Sigmoid colon (tissue), 4 donors: Measurements from ENCODE around the gene VCAN.

Source experiments
- EP300 ChIP-seq, 4 donors: sonication (generic); formaldehyde crosslinking; IDR thresholded peaks; one replicate each; pipeline ENCODE4 v1.6.1; 2017; ENCODE audit warnings: antibody characterized with exemption in 4 of 4
- POLR2A ChIP-seq, 2 donors: fragments of 450-650 bp; IDR thresholded peaks; one replicate each; pipeline ENCODE4 v1.6.1; 2016; ENCODE audit warnings: antibody characterized with exemption in 2 of 2, mild to moderate bottlenecking in 2 of 2, moderate library complexity in 2 of 2
- POLR2AphosphoS5 ChIP-seq, 4 donors: sonication (generic); formaldehyde crosslinking; IDR thresholded peaks; one replicate each; pipeline ENCODE4 v1.6.1; 2017; ENCODE audit warnings: antibody characterized with exemption in 4 of 4
- TF ChIP-seq, protein P1 (sequence below), 4 experiments: fragments of 450-650 bp in 3 of 4; fragments of 200-600 bp in 1 of 4; IDR thresholded peaks; one replicate each; pipeline ENCODE4 v1.5.1; 2016 to 2019; ENCODE audit warnings: antibody characterized with exemption in 4 of 4, mild to moderate bottlenecking in 3 of 4, moderate library complexity in 2 of 4

DNA sequence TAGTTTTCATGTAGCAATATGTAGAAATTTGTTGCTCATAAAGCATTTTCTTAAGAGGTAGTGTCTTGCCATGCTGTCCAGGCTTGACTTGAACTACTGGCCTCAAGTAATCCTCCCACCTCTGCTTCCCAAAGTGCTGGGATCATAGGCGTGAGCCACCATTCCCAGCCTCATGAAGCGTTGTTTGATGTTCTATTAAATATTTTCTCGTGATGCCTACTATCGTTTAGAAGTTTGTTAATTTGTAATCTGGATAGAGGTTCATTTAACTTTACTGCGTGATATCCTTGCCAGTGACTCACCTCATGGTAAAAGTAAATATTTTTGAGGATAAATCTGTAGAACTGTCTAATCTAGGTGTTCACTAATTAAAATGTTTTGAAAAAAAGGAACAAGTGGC is 82.6 kb downstream of the VCAN start:
- TF ChIP-seq EP300 (IDR thresholded peaks at IDR 0.05) (no peak), POLR2A (IDR thresholded peaks at IDR 0.05) (no peak), POLR2AphosphoS5 (IDR thresholded peaks at IDR 0.05) (no peak)
- TF ChIP-seq, protein P1, sequence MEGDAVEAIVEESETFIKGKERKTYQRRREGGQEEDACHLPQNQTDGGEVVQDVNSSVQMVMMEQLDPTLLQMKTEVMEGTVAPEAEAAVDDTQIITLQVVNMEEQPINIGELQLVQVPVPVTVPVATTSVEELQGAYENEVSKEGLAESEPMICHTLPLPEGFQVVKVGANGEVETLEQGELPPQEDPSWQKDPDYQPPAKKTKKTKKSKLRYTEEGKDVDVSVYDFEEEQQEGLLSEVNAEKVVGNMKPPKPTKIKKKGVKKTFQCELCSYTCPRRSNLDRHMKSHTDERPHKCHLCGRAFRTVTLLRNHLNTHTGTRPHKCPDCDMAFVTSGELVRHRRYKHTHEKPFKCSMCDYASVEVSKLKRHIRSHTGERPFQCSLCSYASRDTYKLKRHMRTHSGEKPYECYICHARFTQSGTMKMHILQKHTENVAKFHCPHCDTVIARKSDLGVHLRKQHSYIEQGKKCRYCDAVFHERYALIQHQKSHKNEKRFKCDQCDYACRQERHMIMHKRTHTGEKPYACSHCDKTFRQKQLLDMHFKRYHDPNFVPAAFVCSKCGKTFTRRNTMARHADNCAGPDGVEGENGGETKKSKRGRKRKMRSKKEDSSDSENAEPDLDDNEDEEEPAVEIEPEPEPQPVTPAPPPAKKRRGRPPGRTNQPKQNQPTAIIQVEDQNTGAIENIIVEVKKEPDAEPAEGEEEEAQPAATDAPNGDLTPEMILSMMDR (IDR thresholded peaks at IDR 0.05) = no peak
